ENCODE data around the gene GDI2. TPM values are rescaled to one million over a fixed set of nuclear protein-coding genes. Genes with fewer than 3 reads are reported as not detected.

GDI2 gene
- total RNA-seq, 2 donors from 2014 or later, result 179 to 185 TPM

DNA sequence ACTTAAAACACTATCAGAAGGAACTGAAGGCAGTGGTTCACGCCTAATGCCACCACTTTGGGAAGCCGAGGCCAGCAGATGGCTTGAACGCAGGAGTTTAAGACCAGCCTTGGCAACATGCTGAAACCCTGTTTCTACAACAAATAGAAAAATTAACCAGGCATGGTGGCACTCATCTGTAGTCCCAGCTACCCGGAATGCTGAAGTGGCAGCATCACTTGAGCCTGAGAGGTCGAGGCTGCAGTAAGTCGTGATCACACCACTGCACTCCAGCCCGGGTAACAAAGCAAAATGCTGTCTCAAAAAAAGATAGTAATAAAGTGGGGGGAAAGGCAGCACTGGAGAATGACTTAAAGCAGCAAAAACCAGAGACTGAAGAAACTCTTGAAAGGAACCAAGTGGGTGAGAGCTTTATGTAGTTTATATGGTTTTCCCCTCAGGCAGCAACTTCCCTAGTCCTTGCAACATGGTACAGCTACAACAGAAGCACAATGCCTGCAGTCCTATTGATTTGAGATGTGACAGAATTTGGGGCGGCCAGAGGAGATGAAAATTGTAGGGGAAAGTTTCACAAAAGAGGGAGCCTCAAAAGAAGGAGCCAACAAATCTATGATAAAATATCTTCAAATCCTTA is 38.1 kb downstream of the GDI2 start:
- H3K36me3 ChIP-seq (replicated peaks in 1 of 2; ENCODE audit: insufficient read depth in 1 of 2, low read depth in 2 of 2), result peaks cover 0 to 4% of the 10 kb centered on the region in 2 donors
- no peak for DNase-seq
- TF ChIP-seq CTCF (IDR thresholded peaks at IDR 0.05) (no peak), POLR2A (IDR thresholded peaks at IDR 0.05) (no peak)

DNA sequence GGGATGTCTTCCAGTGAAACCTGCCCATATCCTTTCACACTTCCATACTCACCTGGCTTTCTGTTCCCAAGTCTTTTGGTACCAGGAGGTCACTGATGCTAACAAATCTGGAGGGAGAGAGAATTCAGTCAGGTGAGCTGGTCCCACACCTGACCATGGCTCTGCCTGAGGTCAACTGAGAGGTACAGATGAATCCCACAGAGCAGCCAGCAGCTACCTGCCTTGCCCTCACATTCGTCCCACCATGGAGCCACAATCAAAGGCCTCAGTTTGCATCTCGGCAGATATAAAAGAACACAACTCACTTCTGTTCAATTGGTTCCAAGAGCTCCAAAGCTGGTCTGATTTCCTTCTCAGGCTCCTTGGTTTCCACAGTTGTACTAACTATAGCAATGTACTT is 47.0 kb downstream of the GDI2 start:
- Histone ChIP-seq H3K4me1 (peaks cover 4% of the 10 kb centered on the region), H3K9me3 (no peaks in the 10 kb centered on the region), H3K27me3 (no peaks in the 10 kb centered on the region), H3K36me3 (replicated peaks in 1 of 2; ENCODE audit: insufficient read depth in 1 of 2, low read depth in 2 of 2) (peaks cover 9 to 27% of the 10 kb centered on the region in 2 donors), H3K27ac (no peak overlapping the region), H3K4me3 (no peak overlapping the region)
- no peak for TF ChIP-seq CTCF (IDR thresholded peaks at IDR 0.05)
- TF ChIP-seq POLR2A (IDR thresholded peaks at IDR 0.05), result no peak
- intact Hi-C loops (cut with DNase I), result no loop called here
- DNase-seq, result no peak
- 71 to 91% methylated on average over 1 to 2 of the region's 2 CpGs for WGBS, 2 donors
- ATAC-seq, result no peak

More for the DNA sequence above, 38.1 kb downstream of the GDI2 start:
- Histone ChIP-seq H3K9me3 (no peaks in the 10 kb centered on the region), H3K27ac (no peak overlapping the region), H3K4me3 (no peak overlapping the region), H3K4me1 (peaks cover 28% of the 10 kb centered on the region), H3K27me3 (no peaks in the 10 kb centered on the region)
- 92 to 94% methylated on average over 8 of the region's 8 CpGs for WGBS, 2 donors
- no peak for ATAC-seq
- intact Hi-C loops (cut with DNase I), result no loop called here

DNA sequence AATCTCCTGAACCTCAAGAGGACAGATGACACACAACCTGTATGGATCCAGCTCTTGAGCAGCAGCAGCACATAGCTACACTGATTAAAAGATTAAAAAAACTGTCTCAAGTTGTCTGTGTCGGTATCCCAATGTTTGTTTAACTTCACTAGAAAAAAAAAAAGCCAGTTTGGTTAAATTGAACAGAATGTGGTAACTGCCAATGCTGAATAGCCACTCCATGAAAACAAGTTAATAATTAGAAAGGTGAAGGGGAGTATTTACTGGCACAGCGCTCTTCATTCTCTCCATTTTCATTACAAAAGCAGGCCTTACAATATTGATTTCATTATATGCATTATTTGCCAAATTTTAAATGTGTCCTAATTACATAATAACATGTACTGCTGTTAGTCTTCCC is 47.6 kb downstream of the GDI2 start:
- Histone ChIP-seq H3K27me3 (no peaks in the 10 kb centered on the region), H3K4me3 (no peak overlapping the region), H3K4me1 (peaks cover 4% of the 10 kb centered on the region), H3K27ac (no peak overlapping the region), H3K36me3 (replicated peaks in 1 of 2; ENCODE audit: insufficient read depth in 1 of 2, low read depth in 2 of 2) (peaks cover 9 to 27% of the 10 kb centered on the region in 2 donors), H3K9me3 (no peaks in the 10 kb centered on the region)
- no peak for DNase-seq
- 53 to 58% methylated on average over 2 of the region's 2 CpGs for WGBS, 2 donors
- no peak for ATAC-seq
- TF ChIP-seq POLR2A (IDR thresholded peaks at IDR 0.05) (no peak), CTCF (IDR thresholded peaks at IDR 0.05) (no peak)
- intact Hi-C loops (cut with DNase I), result no loop called here

GRCh38 chr10:5764422-5765297 is 48.6 kb downstream of the GDI2 start:
- TF ChIP-seq CTCF (IDR thresholded peaks at IDR 0.05) (no peak), POLR2A (IDR thresholded peaks at IDR 0.05) (no peak)
- Histone ChIP-seq H3K9me3 (no peaks in the 10 kb centered on the region), H3K27ac (no peak overlapping the region), H3K36me3 (replicated peaks in 1 of 2; ENCODE audit: insufficient read depth in 1 of 2, low read depth in 2 of 2) (peaks cover 9 to 34% of the 10 kb centered on the region in 2 donors), H3K27me3 (no peaks in the 10 kb centered on the region), H3K4me3 (no peak overlapping the region), H3K4me1 (peaks cover 4% of the 10 kb centered on the region)
- intact Hi-C loops (cut with DNase I), result no loop called here
- no peak for ATAC-seq
- no peak for DNase-seq
- WGBS, 2 donors, result 93 to 95% methylated on average over 10 of the region's 10 CpGs

Data from body of pancreas (tissue), 4 donors.